Measurements from ENCODE around the gene SYT1.

The SYT1 gene

GRCh38 chr12:78898416-78898815, 33.8 kb downstream of the SYT1 start:
- DNase-seq: peak; percentile 43

- no peak for DNase-seq
These were observed 50.3 kb downstream of the SYT1 start for GRCh38 chr12:78914859-78915331.

GRCh38 chr12:78916845-78917480, 52.4 kb downstream of the SYT1 start:
- no peak for DNase-seq

GRCh38 chr12:78917513-78917912, 52.9 kb downstream of the SYT1 start:
- no peak for DNase-seq

GRCh38 chr12:78918268-78918667, 53.7 kb downstream of the SYT1 start:
- peak; percentile 14 for DNase-seq

- no peak for DNase-seq
These were observed 63.9 kb downstream of the SYT1 start for GRCh38 chr12:78928200-78929074.

- no peak for DNase-seq
These were observed 64.5 kb downstream of the SYT1 start for GRCh38 chr12:78929075-78929418.

- DNase-seq: no peak
These were observed 67.0 kb downstream of the SYT1 start for GRCh38 chr12:78931466-78931990.

- DNase-seq: no peak
These were observed 68.4 kb downstream of the SYT1 start for GRCh38 chr12:78933014-78933413.

- no peak for DNase-seq
These were observed 73.9 kb downstream of the SYT1 start for GRCh38 chr12:78938341-78939084.

GRCh38 chr12:78949532-78949931, 85.0 kb downstream of the SYT1 start:
- no peak for DNase-seq

GRCh38 chr12:78951803-78952551, 87.4 kb downstream of the SYT1 start:
- DNase-seq: no peak

GRCh38 chr12:78952552-78952929, 88.0 kb downstream of the SYT1 start:
- no peak for DNase-seq

GRCh38 chr12:78958941-78959340, 94.4 kb downstream of the SYT1 start:
- no peak for DNase-seq

GRCh38 chr12:78959556-78959955, 95.0 kb downstream of the SYT1 start:
- no peak for DNase-seq

GRCh38 chr12:78961171-78961570, 96.6 kb downstream of the SYT1 start:
- DNase-seq: no peak

GRCh38 chr12:78963439-78964227, 99.1 kb downstream of the SYT1 start:
- no peak for DNase-seq

GRCh38 chr12:78964521-78964920, 99.9 kb downstream of the SYT1 start:
- no peak for DNase-seq

- DNase-seq: no peak
These were observed 101.5 kb downstream of the SYT1 start for GRCh38 chr12:78966062-78966461.

- DNase-seq: no peak
These were observed 102.4 kb downstream of the SYT1 start for GRCh38 chr12:78966926-78967325.

GRCh38 chr12:78968226-78968625, 103.7 kb downstream of the SYT1 start:
- no peak for DNase-seq

GRCh38 chr12:78970041-78970440, 105.5 kb downstream of the SYT1 start:
- DNase-seq: no peak

All from femur (tissue), 1 donor.